Measurements from ENCODE around the gene RNU1-4.
"Not testable (repeated sequence)": the region's sequence is repeated elsewhere in the genome, so short reads cannot be mapped to it uniquely, and the experiment has no call there.

RNU1-4 gene

DNA sequence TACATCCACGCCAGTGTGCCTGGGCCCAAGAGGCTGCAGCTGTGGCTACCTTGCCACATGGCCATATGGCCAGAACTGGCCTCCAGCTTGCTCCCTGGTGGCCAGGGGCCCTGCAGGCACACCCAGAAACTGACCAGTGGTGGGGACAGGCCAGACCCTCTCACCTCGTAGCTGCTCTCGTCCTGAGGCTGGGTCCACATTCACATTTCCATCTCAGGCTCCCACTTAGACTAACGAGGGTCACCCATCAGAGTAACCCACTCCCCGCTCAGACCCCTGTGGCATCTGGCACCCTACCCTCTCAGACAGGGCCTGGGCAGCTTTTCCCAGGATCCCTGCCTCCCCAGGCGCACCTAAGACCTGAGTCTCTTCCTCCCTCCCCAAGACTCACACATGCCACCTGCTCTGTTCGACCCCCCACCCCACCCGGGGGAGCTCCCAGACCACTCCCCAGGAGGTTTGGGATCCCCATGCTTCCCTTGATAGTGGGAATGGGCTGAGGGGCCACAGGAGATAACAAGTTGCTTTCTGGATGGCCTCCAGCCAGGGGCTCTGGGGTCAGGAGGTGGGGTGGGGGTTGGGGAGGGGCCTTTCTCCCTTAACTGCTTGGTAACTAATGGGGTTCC is 21.3 kb upstream of the RNU1-4 start:
- H3K4me3 ChIP-seq (ENCODE audit: low read length): no peak overlapping the region
- DNase-seq (ENCODE audit: low read depth): no peak
- TF ChIP-seq, protein P1, sequence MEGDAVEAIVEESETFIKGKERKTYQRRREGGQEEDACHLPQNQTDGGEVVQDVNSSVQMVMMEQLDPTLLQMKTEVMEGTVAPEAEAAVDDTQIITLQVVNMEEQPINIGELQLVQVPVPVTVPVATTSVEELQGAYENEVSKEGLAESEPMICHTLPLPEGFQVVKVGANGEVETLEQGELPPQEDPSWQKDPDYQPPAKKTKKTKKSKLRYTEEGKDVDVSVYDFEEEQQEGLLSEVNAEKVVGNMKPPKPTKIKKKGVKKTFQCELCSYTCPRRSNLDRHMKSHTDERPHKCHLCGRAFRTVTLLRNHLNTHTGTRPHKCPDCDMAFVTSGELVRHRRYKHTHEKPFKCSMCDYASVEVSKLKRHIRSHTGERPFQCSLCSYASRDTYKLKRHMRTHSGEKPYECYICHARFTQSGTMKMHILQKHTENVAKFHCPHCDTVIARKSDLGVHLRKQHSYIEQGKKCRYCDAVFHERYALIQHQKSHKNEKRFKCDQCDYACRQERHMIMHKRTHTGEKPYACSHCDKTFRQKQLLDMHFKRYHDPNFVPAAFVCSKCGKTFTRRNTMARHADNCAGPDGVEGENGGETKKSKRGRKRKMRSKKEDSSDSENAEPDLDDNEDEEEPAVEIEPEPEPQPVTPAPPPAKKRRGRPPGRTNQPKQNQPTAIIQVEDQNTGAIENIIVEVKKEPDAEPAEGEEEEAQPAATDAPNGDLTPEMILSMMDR (IDR thresholded peaks at IDR 0.05; ENCODE audit: insufficient read depth, low read depth, low read length, missing control alignments): no peak

DNA sequence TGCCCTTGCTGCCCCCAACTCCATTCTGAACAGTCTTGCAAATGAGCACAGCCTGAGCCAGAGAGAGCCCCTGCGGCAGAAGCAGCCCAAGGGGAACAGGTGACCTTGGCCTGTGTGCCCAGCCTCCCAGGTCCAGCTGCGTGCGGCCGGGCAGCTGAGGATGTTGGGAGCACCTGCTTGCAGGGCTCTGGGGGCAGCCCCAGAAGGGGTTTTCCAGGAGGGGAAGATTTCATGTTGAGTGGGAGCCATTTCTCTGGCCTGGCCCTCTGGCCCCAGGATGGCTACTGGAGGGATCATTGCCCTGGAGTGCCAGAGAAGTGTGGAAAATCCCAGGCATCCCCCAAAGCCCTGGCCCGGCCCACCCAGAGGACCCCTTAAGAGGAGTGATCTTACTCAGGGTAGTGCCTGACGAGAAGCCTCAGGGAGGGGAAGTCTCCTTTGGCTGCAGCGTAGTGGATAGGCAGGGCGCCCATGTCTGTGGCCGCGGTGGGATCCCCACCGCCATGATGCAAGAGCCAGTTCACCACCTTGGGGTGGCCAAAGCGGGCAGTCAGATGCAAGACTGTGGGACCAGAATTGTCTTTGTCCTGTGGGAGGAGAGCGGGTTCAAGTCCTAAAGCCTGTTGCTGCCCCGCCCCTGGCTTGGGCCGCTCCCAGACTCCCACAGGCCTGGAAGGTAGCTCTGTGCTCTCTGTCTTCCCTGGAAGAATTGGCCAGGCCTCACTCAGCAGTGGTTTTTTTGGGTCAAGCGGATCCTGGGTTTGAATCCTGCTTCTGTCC is 20.6 kb upstream of the RNU1-4 start:
- no peak overlapping the region for H3K4me3 ChIP-seq (ENCODE audit: low read length)
- TF ChIP-seq, protein P1 (IDR thresholded peaks at IDR 0.05; ENCODE audit: insufficient read depth, low read depth, low read length, missing control alignments): no peak
- no peak for DNase-seq (ENCODE audit: low read depth)

DNA sequence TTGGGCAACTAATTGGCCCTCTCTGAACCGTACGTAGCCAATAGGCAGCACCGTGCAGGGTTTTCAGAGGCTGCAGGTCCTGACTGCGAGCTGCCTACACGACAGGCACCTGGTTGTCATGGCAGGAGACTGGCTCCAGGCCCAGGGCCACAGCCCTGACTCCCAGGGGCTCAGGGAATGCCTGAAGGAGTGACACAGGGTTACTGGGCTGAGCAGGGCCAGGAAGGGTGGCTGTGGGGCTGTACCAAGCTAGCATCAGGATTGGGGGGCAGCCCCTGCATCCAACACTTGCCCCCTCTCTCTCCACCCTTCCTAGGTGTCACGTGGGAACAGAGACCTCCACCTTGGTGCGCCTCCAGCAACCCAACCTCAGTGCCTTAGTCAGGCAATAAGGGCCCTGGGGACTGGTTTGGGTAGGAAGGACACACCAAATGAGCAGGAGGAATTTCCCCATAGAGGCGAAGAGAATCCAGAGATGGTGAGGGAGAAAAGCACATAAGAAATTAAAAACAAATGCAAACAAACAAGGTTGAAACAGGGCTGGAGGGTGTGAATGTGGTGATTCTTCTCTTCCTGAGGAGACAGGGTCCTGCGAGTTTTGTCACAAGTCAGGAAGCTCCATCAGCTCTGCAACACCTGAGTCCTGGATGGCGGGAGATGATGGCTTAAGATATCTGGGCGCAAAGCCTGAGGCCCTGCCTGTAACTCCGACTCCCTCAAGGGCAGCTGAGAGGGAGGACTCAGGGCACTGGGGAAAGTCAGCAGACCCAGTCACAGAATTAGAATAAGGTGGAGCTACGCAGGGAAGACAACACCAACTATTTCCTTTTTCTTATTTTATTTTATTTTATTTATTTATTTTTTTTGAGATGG is 19.7 kb upstream of the RNU1-4 start:
- DNase-seq (ENCODE audit: low read depth): peak; percentile 10
- TF ChIP-seq, protein P1 (IDR thresholded peaks at IDR 0.05; ENCODE audit: insufficient read depth, low read depth, low read length, missing control alignments): no peak
- H3K4me3 ChIP-seq (ENCODE audit: low read length): no peak overlapping the region

DNA sequence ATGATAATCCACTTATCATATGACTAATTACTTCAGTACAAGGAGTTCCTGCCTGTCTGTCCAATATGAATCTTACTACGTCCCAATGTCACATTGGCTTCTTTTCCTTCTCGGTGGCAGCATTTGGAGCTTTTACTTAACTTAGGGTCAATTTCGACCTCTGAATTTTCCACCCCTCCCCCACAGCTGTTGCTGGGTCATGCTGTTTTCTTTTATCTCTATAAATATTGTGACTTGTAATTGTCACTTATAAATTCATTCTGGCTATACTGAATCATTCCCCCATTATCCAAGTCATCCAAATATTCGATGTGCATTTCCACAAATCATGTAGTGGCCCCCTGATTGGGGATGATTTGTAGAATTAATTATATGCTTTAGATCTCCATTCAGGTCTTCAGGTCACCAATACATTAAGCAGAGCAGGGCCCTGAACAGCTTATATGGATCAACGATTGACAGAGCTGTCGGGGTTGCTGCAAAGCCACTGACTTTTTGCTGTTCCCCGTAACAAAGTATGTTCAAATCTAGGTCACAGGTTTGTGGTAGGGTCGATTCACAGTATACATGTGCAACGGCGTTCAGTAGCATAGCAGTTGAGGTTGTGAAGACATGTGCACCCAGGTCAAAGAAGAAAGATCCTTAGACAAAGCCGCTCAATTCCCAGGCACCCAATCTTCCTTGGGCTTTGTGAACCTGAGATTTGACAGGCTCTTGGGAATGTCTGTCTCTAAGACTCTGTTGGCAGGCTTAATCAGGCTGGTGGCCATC is 18.3 kb upstream of the RNU1-4 start:
- H3K4me3 ChIP-seq (ENCODE audit: low read length): no peak overlapping the region
- TF ChIP-seq, protein P1 (IDR thresholded peaks at IDR 0.05; ENCODE audit: insufficient read depth, low read depth, low read length, missing control alignments): no peak
- DNase-seq (ENCODE audit: low read depth): no peak

DNA sequence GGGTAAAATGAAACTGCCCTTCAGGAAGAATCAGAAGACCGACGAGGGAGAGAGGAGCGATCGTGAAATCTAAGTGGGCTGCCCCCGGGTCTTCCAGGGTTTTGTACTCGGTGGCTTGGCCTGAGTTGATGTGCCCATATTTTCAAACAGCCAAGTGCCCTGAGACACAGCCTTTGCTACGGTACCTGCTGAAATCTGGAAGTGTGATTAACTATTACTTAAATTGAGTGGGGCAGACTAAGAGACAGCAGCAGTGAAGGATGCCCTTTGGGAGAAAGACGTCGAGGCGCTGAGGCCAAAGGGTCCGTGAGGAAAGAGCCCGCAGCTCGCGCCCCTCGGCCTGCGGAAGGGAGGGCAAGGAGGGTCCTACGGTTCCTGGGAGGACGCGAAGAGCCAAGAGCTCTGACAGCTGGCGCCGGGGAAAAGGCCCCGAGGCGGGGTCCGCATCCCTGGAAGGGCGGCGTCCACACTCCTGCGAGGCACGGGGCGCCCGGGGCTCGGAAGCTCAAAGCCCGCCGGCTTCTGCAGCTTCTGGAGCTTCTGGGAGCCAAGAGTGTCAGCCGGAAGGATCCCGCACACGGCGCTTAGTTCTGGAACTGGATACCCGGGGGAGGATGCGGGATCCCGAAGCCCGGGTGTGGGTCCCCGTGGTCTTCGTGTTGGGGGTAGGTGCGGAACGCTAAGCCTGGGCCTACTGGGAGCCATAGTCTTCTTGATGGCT is 15.4 kb upstream of the RNU1-4 start:
- TF ChIP-seq, protein P1 (IDR thresholded peaks at IDR 0.05; ENCODE audit: insufficient read depth, low read depth, low read length, missing control alignments): no peak
- no peak for DNase-seq (ENCODE audit: low read depth)
- H3K4me3 ChIP-seq (ENCODE audit: low read length): no peak overlapping the region

DNA sequence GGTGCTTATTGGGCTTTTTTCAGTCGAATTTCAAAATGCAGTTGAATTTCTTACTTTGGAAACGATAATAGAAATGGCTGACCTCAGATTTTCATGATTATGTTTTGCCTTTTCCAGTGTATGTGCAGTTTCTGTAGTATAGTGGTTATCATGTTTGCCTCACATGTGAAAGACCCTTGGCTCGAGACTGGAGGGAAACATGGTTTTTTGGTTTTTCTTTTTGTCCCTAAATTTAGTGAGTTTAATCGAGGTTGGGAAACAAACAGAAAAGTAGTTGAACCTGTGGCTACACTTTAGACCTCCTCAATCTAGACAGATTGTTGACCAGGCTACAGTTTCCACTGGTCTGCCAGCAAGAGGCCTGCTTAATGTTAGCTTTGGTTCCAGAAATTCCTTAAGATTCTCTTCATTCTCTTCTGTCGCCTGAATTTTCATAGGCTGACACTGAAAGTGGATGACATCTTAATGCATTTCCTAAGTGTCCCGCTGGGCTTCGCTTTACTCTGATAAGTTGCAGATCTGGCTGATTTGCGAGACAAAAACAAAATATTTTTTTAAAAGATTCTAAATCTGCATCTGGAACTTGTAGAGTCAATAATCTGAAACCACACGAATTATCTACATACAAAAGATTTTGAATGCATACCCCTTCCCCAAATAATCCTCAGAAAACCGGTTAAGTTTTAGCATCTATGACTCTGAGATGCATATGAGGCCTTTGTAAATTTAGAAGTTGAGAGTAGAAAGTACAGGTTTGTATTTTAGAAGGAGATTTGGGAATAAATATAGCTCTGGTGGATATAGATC is 14.7 kb upstream of the RNU1-4 start:
- not testable (repeated sequence) for DNase-seq (ENCODE audit: low read depth); H3K4me3 ChIP-seq (ENCODE audit: low read length)

Measured in epithelial cell of esophagus (primary cell).